ENCODE data around the gene SLC26A2. TPM values are rescaled to one million over a fixed set of nuclear protein-coding genes. Genes with fewer than 3 reads are reported as not detected.

The SLC26A2 gene
- total and polyA plus RNA-seq, 10 of the 15 experiments (the other 5 are each of a cell fraction or from before 2014, with no cell fraction given), result 1.7 to 6.4 (median 4.2) TPM

- TF ChIP-seq CUX1 (IDR thresholded peaks at IDR 0.05; ENCODE audit: insufficient replicate concordance, low read depth, low read length) (no peak), EED (IDR thresholded peaks at IDR 0.05; ENCODE audit: low read depth) (no peak), SP1 (IDR thresholded peaks at IDR 0.05; ENCODE audit: low read depth, low read length) (no peak), CHD1 (IDR thresholded peaks at IDR 0.05; ENCODE audit: low read depth, low read length) (no peak), YBX1 (IDR thresholded peaks at IDR 0.05) (no peak), BCL3 (IDR thresholded peaks at IDR 0.05; ENCODE audit: borderline replicate concordance, insufficient read depth, low read depth, low read length, poor library complexity, severe bottlenecking) (no peak), TCF3 (IDR thresholded peaks at IDR 0.05; ENCODE audit: borderline replicate concordance, insufficient read depth, low read depth, low read length) (no peak), YY1 (IDR thresholded peaks at IDR 0.05; ENCODE audit: low read depth, low read length) (0 out of 2 replicates have a peak, but pooled peaks have one; percentile 15), LARP7 (IDR thresholded peaks at IDR 0.05) (no peak), RBBP5 (conservative IDR thresholded peaks at IDR 0.05) (no peak), IRF5 (IDR thresholded peaks at IDR 0.05; ENCODE audit: borderline replicate concordance) (no peak), STAT1 (conservative IDR thresholded peaks at IDR 0.05) (no peak), IRF3 (IDR thresholded peaks at IDR 0.05) (no peak), PKNOX1 (IDR thresholded peaks at IDR 0.05) (peak; percentile 55; the same call in 1 of the 2 replicates), CBFB (IDR thresholded peaks at IDR 0.05; ENCODE audit: low read depth) (no peak)
- TF ChIP-seq, protein P1, sequence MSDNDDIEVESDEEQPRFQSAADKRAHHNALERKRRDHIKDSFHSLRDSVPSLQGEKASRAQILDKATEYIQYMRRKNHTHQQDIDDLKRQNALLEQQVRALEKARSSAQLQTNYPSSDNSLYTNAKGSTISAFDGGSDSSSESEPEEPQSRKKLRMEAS (IDR thresholded peaks at IDR 0.05; ENCODE audit: low read depth, low read length), result no peak
These were observed 41.3 kb downstream of the SLC26A2 start (continued) for GRCh38 chr5:150001660-150002486.
